ENCODE measurements around the gene ZNF385C.

GRCh38 chr17:42107124-42107523 is 8.9 kb upstream of the ZNF385C start:
- TF ChIP-seq CTCF (IDR thresholded peaks at IDR 0.05) = no peak
- no peak for TF ChIP-seq EP300 (IDR thresholded peaks at IDR 0.05; ENCODE audit: low read depth)
- no peak for TF ChIP-seq POLR2A (IDR thresholded peaks at IDR 0.05)
